Measurements from ENCODE around the gene FAM209A.
"Not testable (repeated sequence)": the region's sequence is repeated elsewhere in the genome, so short reads cannot be mapped to it uniquely, and the experiment has no call there.

The FAM209A gene

GRCh38 chr20:56518721-56519398, 5.7 kb upstream of the FAM209A start:
- no peak for TF ChIP-seq CTCF (conservative IDR thresholded peaks at IDR 0.05; ENCODE audit: low read depth, low read length)
- DNase-seq (ENCODE audit: low read depth) = no peak
- no peak overlapping the region for H3K4me3 ChIP-seq (ENCODE audit: low read depth, low read length)

DNA sequence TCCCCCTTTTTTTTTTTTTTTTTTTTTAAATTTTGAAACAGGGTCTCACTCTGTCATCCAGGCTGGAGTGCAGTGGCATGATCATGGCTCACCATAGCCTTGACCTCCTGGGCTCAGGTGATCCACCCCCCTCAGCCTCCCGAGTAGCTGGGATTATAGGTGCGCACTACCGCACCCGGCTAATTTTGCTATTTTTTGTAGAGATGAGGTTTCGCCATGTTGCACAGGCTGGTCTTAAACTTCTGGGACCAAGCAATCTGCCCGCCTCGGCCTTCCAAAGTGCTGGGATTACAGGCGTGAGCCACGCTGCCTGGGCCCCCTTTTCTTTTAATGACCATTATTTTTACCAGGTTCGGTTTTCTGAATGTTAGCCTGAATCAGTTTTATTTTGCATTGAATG, 5.0 kb upstream of the FAM209A start:
- TF ChIP-seq CTCF (conservative IDR thresholded peaks at IDR 0.05; ENCODE audit: low read depth, low read length) = no peak
- no peak for DNase-seq (ENCODE audit: low read depth)
- no peak overlapping the region for H3K4me3 ChIP-seq (ENCODE audit: low read depth, low read length)

DNA sequence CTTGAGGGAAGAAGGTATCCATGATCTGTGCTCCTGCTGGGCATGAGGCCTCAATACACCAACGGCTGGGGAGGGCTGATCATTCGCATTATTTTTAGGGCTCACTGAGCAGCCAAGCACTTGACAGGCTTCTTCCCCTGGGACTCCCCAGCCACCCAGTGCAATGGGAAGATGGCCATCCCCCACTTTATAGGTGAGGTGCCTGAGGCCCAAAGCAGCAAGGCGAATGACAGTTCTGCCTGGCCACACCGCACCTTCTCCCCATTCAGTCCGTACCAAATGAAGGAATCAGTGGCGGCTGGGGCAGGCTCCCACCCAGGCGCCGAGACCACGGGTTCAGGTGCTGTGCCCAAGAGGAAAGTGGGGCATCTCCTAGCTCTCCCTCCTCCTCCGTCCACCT, 4.4 kb upstream of the FAM209A start:
- no peak for DNase-seq (ENCODE audit: low read depth)
- H3K4me3 ChIP-seq (ENCODE audit: low read depth, low read length) = no peak overlapping the region
- no peak for TF ChIP-seq CTCF (conservative IDR thresholded peaks at IDR 0.05; ENCODE audit: low read depth, low read length)

DNA sequence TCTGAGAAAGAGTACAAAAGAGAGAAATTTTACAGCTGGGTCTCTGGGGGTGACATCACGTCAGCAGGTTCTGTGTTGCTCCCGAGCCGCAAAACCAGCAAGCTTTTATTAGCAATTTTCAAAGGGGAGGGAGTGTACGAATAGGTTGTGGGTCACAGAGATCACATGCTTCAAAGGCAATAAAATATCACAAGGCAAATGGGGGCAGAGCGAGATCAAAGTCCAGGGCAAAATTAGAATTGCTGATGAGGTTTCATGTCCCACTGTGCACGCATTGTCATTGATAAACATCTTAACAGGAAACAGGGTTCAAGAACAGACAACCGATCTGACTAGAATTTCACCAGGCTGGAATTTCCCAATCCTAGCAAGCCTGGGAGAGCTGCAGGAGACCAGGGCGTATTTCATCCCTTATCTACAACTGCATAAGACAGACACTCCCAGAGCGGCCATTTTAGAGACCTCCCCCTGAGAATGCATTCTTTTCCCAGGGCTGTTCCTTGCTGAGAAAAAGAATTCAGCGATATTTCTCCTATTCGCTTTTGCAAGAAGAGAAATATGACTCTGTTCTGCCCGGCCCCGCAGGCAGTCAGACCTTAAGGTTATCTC, 3.7 kb upstream of the FAM209A start:
- not testable (repeated sequence) for H3K4me3 ChIP-seq (ENCODE audit: low read depth, low read length); DNase-seq (ENCODE audit: low read depth)

DNA sequence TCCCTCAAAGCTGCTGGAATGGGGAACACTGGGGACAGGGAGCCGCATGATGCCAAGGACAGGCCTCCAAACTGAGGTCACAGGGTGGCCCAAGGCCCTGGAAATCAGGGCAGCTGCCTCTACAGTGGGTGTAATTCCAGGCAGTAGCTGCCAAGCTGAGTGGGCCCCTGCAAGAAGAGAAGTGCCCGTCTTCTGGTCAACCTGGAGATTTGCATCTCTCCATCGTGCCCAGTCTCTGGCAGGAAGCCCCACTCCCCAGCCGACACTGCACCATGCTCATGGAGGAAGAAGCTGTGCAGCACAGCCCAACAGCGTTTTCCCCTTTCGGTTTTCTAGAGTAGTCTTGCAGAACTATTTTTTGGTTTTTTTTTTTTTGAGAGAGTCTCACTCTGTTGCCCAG, 2.2 kb upstream of the FAM209A start:
- no peak for DNase-seq (ENCODE audit: low read depth)
- no peak overlapping the region for H3K4me3 ChIP-seq (ENCODE audit: low read depth, low read length)
- no peak for TF ChIP-seq CTCF (conservative IDR thresholded peaks at IDR 0.05; ENCODE audit: low read depth, low read length)

- no peak for TF ChIP-seq CTCF (conservative IDR thresholded peaks at IDR 0.05; ENCODE audit: low read depth, low read length)
- no peak overlapping the region for H3K4me3 ChIP-seq (ENCODE audit: low read depth, low read length)
- no peak for DNase-seq (ENCODE audit: low read depth)
These were observed 3.0 kb downstream of the FAM209A start for GRCh38 chr20:56527521-56527920.

DNA sequence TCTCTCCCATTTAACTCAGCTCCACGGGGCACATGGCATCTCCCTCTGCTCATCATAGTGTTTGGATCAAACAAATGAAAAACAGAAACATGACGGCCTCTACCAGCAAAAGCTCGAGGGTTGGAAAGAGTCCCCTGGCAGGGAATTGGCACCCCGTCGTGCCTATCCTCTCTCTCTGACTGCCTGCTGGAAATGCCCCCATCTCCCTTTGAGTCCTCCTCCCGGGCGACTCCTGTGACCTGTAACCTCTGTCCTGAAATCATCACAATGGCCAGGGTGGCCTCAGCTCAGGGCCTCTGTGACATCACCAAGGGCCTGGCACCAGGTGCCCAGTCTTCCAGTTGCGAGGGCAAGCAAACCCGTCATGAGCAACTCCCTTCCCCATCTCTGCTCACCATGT, 8.4 kb downstream of the FAM209A start, which contains the start of gene FAM209B:
FAM209B (plus strand) TSS at position 301 of the 400 bp plus-strand sequence; CDS start at position 397, 96 bp downstream.
- H3K4me3 ChIP-seq (ENCODE audit: low read depth, low read length); DNase-seq (ENCODE audit: low read depth): not testable (repeated sequence)

DNA sequence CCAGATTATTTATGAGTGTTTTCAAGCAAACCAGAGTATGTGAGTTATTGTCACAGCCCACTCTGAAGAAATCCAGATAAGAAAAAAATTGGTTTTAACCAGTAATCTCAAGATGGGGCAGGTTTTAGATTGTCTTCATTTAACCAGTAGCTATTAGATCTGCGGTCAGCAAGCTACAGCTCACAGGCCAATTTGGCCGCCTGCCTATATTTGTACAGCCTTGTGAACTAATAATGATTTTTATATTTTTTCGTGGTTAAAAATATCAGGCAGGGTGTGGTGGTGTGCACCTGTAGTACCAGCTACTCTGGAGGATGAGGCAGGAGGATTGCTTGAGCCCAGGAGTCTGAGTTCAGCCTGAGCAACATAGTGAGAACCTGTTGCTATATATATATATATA, 13.5 kb downstream of the FAM209A start:
- no peak for DNase-seq (ENCODE audit: low read depth)
- H3K4me3 ChIP-seq (ENCODE audit: low read depth, low read length) = no peak overlapping the region
- TF ChIP-seq CTCF (conservative IDR thresholded peaks at IDR 0.05; ENCODE audit: low read depth, low read length) = no peak

All from choroid plexus epithelial cell (primary cell).